NCI-H748 treated with DMSO at 0.1 percent for 48 hours (cell line): ENCODE results near the gene ROR1.

Source experiments
- DNase-seq: peaks from one replicate; lab custom pipeline; 2025; lab: John Stamatoyannopoulos, UW

The ROR1 gene

DNA sequence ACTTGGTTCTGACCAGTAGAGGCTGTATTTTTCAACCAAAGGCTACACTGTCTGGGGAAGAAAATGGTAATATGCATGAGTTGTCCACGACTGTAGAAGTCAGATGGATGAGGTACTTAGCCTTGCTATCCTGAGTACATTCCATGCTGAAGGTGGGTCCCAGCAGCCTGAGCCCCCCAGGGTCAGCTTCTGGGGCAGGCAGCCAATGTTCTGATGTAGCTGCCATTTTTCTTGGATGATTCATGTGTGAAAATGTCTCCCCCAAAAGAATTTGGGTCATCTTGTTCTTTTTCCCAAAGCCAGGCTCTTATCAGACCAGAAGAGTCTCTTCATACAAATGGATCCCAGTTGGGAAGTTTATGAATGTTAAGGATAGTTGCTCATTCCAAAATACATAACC is 257.4 kb downstream of the ROR1 start:
- no peak for DNase-seq

DNA sequence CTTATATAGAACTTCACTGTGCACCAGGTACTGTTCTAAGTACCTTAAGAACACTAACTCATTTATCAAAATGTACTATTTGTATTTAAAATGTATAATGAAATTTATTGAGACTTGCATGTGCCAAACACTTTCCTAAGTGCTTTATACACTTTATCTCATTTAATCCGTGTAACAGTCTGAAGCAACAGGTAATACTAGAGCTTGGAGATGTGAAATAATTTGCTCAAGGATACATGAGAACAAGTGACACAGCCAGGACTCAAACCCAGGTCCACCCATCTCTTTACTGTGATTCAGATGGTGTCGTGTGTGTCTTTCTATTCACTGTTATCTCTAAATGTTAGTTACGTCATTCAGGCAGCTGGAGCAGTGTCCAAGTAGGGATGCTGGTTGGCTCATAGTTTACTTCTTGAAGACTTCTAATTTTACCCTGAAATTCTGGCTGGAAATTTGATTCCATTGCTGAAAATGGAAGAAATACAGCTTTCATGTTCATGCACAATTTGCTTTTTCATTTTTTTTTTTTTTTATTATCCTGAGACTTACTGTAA is 259.9 kb downstream of the ROR1 start:
- DNase-seq, result no peak

DNA sequence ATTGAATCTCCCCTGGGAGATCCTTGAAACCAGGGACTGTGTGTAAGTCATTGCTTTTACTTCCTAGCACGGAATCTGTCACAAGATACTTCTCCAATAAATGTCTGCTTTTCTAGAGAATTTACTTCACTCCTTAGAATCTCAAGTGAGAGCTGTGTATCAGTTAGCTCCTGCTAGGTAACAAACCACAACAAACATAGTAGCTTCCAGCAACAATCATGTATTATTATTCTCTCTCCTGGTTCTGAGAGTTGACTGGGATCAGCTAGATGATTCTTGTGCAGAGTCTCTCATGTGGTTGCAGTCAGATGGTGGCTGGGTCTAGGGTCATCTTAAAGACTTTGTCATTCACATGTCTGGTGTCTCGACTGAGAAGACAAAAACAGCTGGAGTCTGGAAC is 262.7 kb downstream of the ROR1 start:
- DNase-seq, result no peak

DNA sequence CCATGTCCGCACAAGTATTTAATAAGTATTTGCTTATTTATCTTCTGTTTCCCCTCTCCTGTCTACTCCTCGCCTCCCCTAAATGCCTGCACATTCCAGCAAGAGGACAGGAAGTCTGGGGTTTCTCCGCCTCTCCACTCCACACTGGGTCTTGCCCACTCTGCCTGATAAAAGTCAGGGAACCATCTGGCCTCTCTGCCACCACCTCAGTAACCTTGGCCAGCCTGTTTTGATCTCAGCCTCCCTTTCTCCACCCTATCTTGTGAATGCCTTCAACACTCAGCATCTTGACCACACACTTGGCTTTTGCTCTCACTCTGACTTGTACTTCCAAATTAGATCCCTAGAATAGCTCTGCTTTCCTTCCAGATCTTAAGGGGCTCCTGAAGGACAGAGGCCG is 264.3 kb downstream of the ROR1 start:
- no peak for DNase-seq

DNA sequence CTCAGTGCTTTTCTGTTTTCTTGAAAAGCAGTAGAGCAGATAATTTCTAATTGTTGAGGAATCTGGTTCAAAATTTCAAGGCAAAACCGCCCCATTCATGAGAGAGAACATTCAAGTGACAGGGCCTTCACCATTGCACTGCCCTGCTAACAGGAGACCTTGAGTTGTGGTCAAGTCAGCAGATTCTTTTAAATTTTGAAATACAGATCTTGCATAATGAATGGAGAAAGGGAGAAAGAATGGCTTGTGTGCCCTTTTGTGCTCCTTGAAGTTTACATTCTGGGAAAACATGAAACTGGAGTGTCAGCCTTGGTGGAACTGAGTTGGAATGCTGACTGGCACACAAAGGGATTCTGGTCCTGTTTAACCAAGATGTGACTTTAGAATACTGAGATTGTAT is 265.1 kb downstream of the ROR1 start:
- DNase-seq, result no peak

DNA sequence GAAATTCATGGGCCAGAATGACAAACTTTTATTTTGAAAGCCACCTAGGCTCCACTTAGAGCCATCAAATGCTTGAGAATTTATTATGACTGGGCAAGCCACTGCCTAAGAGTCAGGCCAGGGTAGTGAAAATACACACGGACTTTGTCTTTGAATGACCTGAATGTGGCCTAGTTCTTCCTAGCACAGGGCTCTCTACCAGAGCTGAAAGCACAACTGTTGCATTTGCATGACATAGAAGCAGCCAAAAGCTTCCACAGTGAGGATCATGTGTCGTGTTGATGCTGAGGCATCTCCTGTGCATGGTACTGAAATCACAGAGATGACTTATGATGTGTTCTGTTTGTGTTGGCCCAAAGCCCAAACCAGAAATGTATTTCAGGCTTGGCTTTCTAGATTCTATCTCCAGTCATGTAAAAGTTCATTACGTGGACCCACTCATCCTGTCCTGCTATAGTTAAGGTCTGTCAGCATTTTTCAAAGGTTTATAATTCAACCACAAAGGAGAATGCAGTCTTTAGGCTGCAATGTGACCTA is 265.6 kb downstream of the ROR1 start:
- no peak for DNase-seq

DNA sequence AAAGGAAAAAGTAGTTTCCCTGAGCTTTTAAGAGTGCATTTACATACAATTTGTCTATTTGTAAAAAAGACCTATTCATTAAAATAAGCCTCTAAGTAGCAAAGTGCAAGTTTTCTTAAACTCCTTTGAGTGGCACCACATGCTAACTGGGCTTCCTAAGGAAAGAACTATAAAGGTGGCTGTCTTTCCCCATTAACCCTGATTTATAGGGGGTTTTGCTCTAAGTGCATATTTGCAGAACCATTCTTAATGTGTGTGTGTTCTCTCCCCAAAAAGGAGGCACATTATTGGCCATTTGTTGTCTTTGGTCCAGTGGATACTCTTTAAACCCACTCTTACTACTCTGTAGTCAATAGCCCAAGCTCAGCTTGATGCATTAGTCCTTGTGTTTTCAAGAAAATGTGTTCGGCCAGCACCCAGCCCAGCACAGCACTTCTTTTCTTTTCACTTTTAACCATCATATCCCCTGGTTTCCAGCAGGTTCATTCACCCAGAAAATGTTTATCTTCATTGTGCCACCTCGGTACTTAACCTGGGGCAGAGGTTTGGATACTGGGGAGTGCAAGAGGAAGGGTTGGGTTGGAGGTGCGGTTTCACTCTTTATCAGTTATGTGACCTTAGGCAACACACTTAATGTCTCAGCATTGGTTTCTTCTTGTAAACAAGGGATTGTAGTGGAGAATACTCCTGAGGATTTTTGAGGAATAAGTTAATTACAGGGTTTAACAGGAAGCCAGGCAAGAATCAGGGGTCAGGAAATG is 267.7 kb downstream of the ROR1 start:
- DNase-seq, result no peak

DNA sequence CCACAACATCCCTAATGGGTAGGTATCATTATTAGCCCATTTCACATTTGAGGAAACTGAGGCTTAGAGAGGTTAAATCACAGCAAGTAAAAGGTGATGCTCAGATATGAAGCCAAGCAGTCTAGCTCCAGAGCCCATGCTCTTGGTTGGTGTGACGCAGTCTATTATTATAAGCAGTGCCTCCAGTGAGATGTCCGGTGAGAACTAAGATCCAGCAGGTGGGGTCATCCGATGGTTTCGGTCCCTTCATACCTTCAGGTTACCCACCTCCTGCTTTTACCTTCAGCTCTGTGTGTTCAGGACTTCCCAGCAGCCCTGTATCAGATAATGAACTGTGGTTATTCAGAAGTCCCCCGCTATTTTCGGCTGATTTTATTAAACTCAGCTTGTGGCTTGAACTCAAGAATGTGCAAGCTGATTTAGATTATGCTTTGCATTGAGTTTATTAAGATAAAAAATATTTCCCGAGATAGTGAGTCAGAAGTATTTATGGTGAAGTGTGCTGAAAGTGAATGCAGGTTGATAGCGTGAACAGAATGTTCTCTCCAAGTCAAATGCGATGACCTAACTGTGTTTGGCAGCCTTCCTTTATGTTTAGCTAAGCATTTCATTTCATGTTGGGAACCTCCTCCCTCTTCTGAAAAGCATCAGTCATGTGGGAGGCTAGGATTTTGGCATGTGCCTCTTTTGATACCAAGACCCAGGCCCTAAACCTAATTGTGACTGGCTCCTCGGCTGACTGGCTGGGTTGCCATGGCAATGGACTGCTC is 268.7 kb downstream of the ROR1 start:
- no peak for DNase-seq

DNA sequence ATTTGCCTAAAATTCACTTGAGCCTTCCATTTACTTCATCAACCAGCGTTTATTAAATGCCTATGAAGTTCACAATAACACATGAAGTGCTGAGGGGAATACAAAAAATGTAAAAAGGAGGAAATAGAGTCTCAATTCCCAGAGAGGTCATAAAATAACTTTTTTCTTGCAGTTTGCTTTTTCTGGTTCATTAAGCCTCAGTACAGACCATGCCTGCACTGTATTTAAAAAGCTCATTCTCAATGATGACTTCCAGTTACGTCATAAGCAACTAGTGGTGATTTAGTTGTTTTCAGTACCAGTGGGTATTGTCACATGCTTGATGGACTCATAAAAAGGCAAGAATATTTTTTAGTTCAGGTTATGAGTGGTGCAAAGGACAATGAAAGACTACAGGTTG is 269.5 kb downstream of the ROR1 start:
- DNase-seq, result no peak

DNA sequence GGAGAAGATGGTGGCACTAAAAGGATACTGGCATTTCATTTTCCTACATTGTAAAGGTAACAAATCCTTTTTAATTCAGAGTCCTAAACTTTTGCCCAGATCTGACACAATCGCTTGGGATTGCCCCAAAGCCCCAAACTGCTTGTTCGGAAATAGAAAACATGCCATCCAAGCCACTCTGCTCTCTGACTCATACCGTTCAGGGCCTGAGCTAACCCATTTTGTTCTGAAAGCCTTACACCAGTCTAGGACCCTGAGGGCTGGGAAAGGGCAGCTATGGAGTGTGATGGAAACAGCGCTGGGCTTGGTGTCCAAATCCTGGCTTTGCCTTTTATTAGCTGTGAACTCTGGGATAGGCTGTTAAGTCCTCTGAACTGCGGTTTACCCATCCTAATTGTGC is 270.2 kb downstream of the ROR1 start:
- DNase-seq, result no peak

DNA sequence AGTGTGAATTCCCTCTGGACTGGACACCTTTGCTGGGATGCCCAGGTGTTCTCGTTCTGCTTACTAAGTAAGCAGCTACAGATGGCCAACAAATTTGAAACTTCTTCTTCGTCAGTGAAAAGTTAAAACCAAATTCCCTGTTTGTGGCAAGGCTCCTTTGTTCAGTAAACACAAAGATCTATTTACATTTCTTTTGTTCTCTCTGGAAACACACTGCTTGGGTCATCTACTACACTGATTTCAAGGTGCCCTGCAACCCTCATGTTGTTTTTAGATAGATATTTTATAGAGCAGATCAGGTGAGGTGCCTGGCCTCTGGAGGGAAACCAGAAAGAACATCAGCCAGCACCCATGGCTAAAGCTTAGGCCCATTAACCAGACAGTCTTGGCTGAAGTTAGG is 272.4 kb downstream of the ROR1 start:
- DNase-seq, result no peak

DNA sequence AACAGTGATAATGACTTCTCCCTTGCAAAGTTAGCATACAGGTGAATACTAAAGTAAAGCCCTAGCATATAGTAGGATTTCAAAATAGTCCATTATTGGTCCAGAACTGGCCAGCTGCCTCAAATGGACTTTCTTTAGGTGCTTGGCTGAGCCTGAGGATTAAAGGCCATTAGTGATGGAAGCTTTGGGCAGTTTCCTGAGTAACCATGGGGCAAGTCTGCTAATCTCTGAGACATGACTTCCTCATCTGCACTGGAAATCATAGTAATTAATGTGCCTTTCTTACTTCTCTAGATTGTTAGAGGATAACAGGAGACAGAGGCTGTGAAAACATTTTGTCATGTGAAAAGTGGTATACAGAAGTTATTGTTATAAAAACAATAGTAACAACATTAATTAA is 273.1 kb downstream of the ROR1 start:
- DNase-seq, result no peak

DNA sequence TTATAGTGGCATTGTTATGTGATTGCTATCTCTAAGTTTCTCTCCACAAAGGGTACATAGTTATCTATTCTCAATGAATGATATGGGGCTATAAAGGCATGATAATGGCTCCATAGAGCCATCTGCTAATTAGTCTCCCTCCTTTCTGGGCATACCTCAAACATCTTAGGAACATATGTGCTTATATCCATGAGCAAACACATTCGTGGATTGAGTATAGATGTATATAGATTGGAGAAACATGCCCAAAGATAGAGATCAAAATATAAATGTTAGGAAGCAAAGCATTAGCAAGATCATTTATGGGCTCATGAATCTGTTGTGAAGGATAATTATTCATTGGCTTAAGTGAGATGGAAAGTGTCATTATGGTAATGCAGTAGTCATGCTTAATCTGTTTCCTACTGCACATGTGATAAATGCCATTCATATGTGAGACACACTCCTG is 273.8 kb downstream of the ROR1 start:
- no peak for DNase-seq

DNA sequence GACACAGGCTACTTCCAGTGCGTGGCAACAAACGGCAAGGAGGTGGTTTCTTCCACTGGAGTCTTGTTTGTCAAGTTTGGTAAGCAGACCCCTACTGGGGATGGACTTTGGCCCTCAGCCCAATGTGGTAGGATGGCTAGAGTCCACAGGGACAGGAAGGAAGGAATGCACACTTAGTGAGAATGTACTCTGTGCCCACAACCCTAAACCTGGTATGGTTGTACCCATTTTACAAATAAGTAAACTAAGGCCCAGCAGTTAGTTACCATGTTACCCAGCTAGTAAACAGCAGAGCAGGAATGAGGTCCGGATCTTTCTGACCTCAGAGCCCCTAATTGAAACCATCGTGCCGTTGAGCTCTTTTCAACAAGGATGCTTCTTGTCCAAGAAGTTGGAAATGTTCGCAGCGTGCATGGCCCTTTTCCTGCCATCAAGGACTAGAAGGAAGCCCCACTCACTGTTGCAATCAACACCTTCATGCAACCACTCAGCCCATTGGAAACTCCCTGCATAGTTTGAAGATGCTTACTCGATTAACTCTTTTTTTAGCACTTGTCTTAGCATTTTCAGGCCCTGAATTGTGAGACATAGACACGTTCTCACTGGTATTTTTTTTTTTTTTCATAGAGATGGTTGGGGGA is 276.2 kb downstream of the ROR1 start:
- no peak for DNase-seq

DNA sequence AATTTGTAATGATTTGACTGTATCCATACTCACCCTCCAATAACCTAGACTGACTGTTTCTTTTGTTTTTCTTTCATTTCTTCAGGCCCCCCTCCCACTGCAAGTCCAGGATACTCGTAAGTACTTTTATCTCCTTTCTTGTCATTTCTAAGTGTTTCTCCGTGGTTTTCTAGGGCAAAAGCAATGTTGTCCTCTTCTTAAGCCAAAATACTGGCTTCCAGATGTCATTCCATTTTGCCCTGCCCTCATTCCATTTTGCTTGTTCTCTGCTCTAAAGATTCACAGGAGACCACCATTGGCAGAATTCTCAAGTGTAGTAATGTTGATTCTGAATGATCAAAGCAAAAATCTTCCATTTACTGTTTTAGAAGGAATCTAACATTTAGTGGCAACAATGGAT is 276.8 kb downstream of the ROR1 start:
- no peak for DNase-seq

DNA sequence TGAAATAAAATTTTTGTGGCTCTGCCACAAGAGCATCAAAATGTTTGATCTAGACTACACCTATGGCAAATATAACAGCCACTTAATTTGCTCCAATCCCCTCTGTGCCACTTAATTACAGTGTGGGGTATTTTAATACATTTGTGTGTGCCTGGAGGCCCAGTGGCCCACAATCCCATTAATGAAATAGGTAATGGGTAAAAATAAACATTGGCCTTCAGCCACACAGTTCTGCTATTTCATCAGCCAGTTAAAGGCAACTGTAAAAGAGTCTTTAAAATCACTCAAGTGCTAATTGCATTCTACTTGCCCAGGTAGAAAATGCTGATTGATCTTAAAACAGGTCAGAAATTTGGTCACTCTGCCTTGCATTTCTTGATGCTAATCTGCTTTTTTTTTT is 278.0 kb downstream of the ROR1 start:
- no peak for DNase-seq

DNA sequence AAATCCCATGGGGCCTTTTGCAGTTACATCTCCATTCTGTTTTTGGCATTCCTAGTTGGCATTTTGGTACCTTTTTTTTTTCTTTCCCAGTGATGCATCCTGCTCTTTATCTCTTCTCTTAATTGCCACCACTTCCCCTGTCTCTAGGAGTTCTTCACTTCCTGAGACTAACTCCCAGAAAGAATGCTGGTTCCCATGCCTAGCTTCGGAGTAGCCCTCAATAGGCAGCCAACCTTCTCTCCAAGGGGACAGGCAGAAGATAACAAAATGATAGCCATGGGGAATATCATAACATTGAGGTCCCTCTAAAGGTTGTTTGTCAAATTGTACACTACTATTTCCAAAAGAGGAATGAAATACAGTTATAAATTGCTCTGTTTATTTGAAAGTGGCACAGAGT is 279.0 kb downstream of the ROR1 start:
- DNase-seq, result no peak

DNA sequence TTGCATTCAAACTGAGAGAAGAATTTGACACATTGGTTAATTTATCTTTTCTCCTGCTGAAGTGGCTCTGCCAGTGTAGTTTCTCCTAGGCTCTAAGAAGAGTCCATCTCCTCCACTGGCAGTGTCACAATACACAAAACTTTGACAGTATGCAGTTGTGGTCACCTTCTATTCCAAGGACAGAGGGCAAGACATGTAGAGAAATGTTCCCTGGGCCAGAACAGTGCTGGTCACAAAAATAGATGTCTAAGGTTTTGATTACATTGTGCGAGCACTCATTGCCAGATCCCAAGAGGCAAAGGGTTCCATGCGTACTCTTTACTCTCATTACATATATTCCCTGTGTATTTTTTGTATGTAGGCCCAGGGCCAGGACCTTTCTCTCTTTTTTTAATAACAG is 281.5 kb downstream of the ROR1 start:
- DNase-seq, result no peak

DNA sequence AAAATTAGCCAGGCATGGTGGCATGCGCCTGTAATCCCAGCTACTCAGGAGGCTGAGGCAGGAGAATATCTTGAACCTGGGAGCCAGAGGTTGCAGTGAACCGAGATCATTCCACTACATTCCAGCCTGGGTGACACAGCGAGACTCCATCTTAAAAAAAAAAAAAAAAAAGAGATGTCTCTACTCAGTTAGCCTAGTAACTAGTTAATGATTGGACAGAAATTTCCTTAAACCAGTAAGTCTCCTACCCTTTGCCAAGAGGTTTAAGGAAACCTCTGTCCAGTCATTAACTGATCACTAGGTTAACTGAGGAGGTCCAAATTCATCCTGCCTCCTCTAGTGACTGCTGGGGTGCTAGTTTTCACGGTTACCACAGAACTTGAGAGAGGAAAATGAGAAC is 285.7 kb downstream of the ROR1 start:
- DNase-seq, result no peak

DNA sequence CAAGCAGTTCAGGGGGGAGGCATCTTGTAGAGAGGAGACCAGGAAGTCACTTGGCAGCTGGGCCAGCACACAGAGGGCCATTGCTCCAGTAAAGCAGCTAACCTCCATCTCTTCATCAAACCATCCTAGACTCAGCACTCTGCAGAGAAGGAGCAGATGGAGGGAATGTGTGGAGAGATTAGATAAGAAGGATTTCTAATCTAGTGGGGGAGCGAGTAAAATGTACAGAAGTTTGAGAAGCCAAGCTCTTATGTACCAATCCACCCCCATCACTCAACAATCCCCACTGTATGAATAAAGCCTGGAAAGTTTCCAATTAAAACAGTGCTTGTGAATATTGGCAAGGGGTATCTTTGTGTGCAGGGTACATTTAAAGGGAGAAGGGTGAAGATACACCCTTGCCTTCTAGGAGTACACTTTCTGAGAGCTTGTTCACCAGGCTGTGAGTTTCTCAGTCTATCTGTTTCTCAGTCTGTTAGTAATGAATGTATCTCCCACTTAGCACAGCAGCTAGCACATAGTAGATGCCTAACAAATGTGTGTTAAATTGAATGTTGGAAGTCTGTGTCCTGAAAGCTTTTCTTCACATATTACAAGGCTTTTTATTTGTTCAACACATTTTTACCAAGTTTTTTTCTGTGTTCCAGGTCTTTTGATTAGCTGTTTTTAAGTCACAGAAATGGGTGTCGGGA is 286.9 kb downstream of the ROR1 start:
- DNase-seq, result no peak

DNA sequence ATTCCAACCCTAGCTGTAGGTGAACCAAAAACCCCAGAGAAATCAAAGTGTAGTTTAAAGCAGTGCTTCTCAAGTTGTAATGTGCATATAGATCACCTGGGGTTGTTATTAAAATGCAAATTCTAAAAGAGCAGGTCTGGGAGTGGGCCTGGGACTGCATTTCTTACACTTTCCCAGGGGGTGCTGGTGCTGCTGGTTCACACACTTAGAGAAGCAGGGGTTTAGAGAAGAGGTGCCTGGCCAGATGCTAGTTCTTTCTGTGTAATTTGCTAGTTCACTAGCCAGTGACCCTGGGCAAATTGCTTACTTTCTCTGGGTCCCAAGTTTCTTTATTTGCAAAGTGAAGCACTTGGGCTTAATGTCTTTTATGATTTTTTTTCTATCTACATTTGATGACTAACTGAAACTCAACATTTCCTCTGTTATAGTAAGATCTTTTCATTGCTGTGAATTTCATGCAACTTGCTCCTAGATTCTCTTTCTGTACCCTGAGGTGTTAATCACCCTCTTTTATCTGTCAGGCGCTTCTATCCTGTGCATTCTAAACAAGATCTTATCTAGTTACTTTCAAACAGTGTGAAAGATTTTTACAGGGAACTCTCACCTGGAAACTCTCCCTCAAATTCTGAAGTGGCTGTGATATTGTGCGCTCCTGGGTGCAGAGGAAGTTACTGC is 287.8 kb downstream of the ROR1 start:
- no peak for DNase-seq
